NCI-H2227 (cell line): ENCODE results near the gene CXCR6.

Source experiments
- DNase-seq: peaks from one replicate; lab custom pipeline; 2025; ENCODE audit not compliant: unreplicated experiment; lab: John Stamatoyannopoulos, UW

CXCR6 gene

GRCh38 chr3:45966950-45967640, 23.8 kb downstream of the CXCR6 start:
- DNase-seq, result no peak

- no peak for DNase-seq
Observed at GRCh38 chr3:45967724-45968123, 24.5 kb downstream of the CXCR6 start.

GRCh38 chr3:45968149-45968548, 24.9 kb downstream of the CXCR6 start:
- DNase-seq, result no peak

- no peak for DNase-seq
Observed at GRCh38 chr3:45968706-45969105, 25.4 kb downstream of the CXCR6 start.

- no peak for DNase-seq
Observed at GRCh38 chr3:45969116-45969515, 25.9 kb downstream of the CXCR6 start.

- no peak for DNase-seq
Observed at GRCh38 chr3:45969953-45970352, 26.7 kb downstream of the CXCR6 start.

- no peak for DNase-seq
Observed at GRCh38 chr3:45972534-45973402, 29.5 kb downstream of the CXCR6 start.

- DNase-seq, result no peak
Observed at GRCh38 chr3:45974686-45975085, 31.4 kb downstream of the CXCR6 start.

- DNase-seq, result no peak
Observed at GRCh38 chr3:45975686-45976085, 32.4 kb downstream of the CXCR6 start.

GRCh38 chr3:45976191-45977091, 33.2 kb downstream of the CXCR6 start:
- no peak for DNase-seq

GRCh38 chr3:45978006-45978761, 34.9 kb downstream of the CXCR6 start:
- DNase-seq, result no peak

GRCh38 chr3:45979378-45979777, 36.1 kb downstream of the CXCR6 start:
- no peak for DNase-seq

GRCh38 chr3:45980229-45980813, 37.1 kb downstream of the CXCR6 start:
- no peak for DNase-seq

GRCh38 chr3:45980819-45981218, 37.6 kb downstream of the CXCR6 start:
- DNase-seq, result no peak

- DNase-seq, result no peak
Observed at GRCh38 chr3:45981346-45982074, 38.2 kb downstream of the CXCR6 start.

GRCh38 chr3:45983770-45984169, 40.5 kb downstream of the CXCR6 start:
- no peak for DNase-seq

- no peak for DNase-seq
Observed at GRCh38 chr3:45984331-45985312, 41.4 kb downstream of the CXCR6 start.

GRCh38 chr3:45985532-45986302, 42.5 kb downstream of the CXCR6 start:
- no peak for DNase-seq
